H1 (cell line): Measurements from ENCODE around the gene BCL2L14. TPM values are rescaled to one million over a fixed set of nuclear protein-coding genes. Genes with fewer than 3 reads are reported as not detected.

Experiments used
- ATF2 ChIP-seq: IDR thresholded peaks from 2 replicates; pipeline ENCODE4 v1.6.1; 2012; ENCODE audit warnings: low read length, inconsistent platforms
- BCL11A ChIP-seq, 2 experiments: IDR thresholded peaks; one replicate each; pipeline ENCODE4 v1.6.1; 2011; ENCODE audit warnings: low read depth in 2 of 2, low read length in 2 of 2, mild to moderate bottlenecking in 2 of 2
- CHD2 ChIP-seq: IDR thresholded peaks from 2 replicates; pipeline ENCODE4 v1.6.1; 2012; ENCODE audit warnings: low read length, improper control_type of control experiment
- HDAC2 ChIP-seq, 2 experiments: fragments of 300-600 bp in 1 of 2; sonication (generic) in 1 of 2; IDR thresholded peaks; 2 replicates each; pipeline ENCODE4 v1.6.1; 2011 to 2012; ENCODE audit warnings: low read depth in 2 of 2, low read length in 2 of 2, mild to moderate bottlenecking in 2 of 2, moderate library complexity in 2 of 2, borderline replicate concordance in 1 of 2, inconsistent platforms in 1 of 2
- HDAC6 ChIP-seq: IDR thresholded peaks from one replicate; pipeline ENCODE4 v1.7.1; 2012; ENCODE audit warnings: low read depth, mild to moderate bottlenecking, inconsistent platforms, low read length, moderate library complexity
- KDM1A ChIP-seq: fragments of 200-600, 300-600 bp; sonication (generic); IDR thresholded peaks from 2 replicates; pipeline ENCODE4 v1.7.1; 2016; ENCODE audit warnings: mild to moderate bottlenecking, low read length, borderline replicate concordance
- KDM4A ChIP-seq: IDR thresholded peaks from one replicate; pipeline ENCODE4 v1.7.1; 2012; ENCODE audit warnings: low read depth, mild to moderate bottlenecking, moderate library complexity, low read length, inconsistent platforms; ENCODE audit not compliant: severe bottlenecking
- NANOG ChIP-seq: IDR thresholded peaks from 2 replicates; pipeline ENCODE4 v1.6.1; 2011; ENCODE audit warnings: low read length, low read depth, mild to moderate bottlenecking, inconsistent platforms; ENCODE audit not compliant: insufficient read depth, poor library complexity, severe bottlenecking
- NRF1 ChIP-seq: IDR thresholded peaks from 2 replicates; pipeline ENCODE4 v1.6.1; 2011; ENCODE audit warnings: mild to moderate bottlenecking, low read depth, low read length, improper control_type of control experiment
- RAD21 ChIP-seq, 2 experiments: IDR thresholded peaks in 1 of 2; conservative IDR thresholded peaks in 1 of 2; 2 replicates each; pipeline ENCODE4 v1.6.1; 2011; ENCODE audit warnings: low read depth in 2 of 2, low read length in 2 of 2, improper control_type of control experiment in 1 of 2, inconsistent platforms in 1 of 2, mild to moderate bottlenecking in 1 of 2, moderate library complexity in 1 of 2
- SAP30 ChIP-seq: fragments of 300-600 bp; sonication (generic); IDR thresholded peaks from 2 replicates; pipeline ENCODE4 v1.7.1; 2012; ENCODE audit warnings: low read length, moderate library complexity, mild to moderate bottlenecking, inconsistent platforms; ENCODE audit not compliant: insufficient read depth, insufficient replicate concordance
- SP4 ChIP-seq: IDR thresholded peaks from 2 replicates; pipeline ENCODE4 v1.6.1; 2012; ENCODE audit warnings: low read length, inconsistent platforms
- TAF1 ChIP-seq: IDR thresholded peaks from 2 replicates; pipeline ENCODE4 v1.6.1; 2011; ENCODE audit warnings: mild to moderate bottlenecking, low read depth, low read length
- TBP ChIP-seq: IDR thresholded peaks from 2 replicates; pipeline ENCODE4 v1.6.1; 2011; ENCODE audit warnings: low read depth, low read length, improper control_type of control experiment
- polyA plus RNA-seq, 7 experiments: library from polyadenylated mRNA; depleted of rRNA in 3 of 7; stranded (reverse) in 5 of 7; unstranded in 2 of 7; fragments of >200 nt in 5 of 7; fragments of 200-250 nt in 2 of 7; gene quantifications; 1 replicate in 5 of 7; 2 replicates in 1 of 7; 4 replicates in 1 of 7; pipeline versions ENCODE4 v1.2.1 to v1.2.3, GENCODE V29; 2011 to 2013; ENCODE audit warnings: missing spikeins in 2 of 7, mixed read lengths in 2 of 7
- total RNA-seq: library from RNA; stranded (reverse); fragmentation: NEBNext Ultra II Directional; extraction: Animal tissue kit (Norgen Biotek cat#: 25700); gene quantifications from 2 replicates; pipeline ENCODE4 v1.2.1, GENCODE V29; 2021

BCL2L14 gene
- total and polyA plus RNA-seq, 2 of the 8 experiments (the other 6 are each of a cell fraction or from before 2014, with no cell fraction given) = 0.80 to 2.4 TPM

GRCh38 chr12:12081836-12082497, 11.2 kb downstream of the BCL2L14 start (continued):
- no peak for TF ChIP-seq HDAC6
- TF ChIP-seq CHD2 = no peak
- no peak for TF ChIP-seq BCL11A (IDR thresholded peaks at IDR 0.05; ENCODE audit: low read depth in 2 of 2, low read length in 2 of 2)
- no peak for TF ChIP-seq SAP30
- TF ChIP-seq RAD21 (IDR thresholded peaks at IDR 0.05 in 1 of 2, conservative IDR thresholded peaks at IDR 0.05 in 1 of 2; ENCODE audit: low read depth in 2 of 2, low read length in 2 of 2) = peak; percentile 70 to 78
- TF ChIP-seq HDAC2 (IDR thresholded peaks at IDR 0.05; ENCODE audit: borderline replicate concordance in 1 of 2, low read depth in 2 of 2, low read length in 2 of 2) = no peak
- TF ChIP-seq TAF1 = no peak
- TF ChIP-seq TBP = no peak
- no peak for TF ChIP-seq NANOG
- no peak for TF ChIP-seq ATF2
- TF ChIP-seq KDM1A = 0 out of 2 replicates have a peak, but pooled peaks have one; percentile 37
- TF ChIP-seq SP4 = no peak
- TF ChIP-seq NRF1 = no peak
- TF ChIP-seq KDM4A = no peak
